Fibroblast of skin of scalp (primary cell): ENCODE results near the gene RPRD1A.
A peak's percentile ranks its signal among the peaks of the same experiment; 100 is the strongest.
"Not testable (repeated sequence)": the region's sequence is repeated elsewhere in the genome, so short reads cannot be mapped to it uniquely, and the experiment has no call there.

Experiments
- DNase-seq: peaks from one replicate; pipeline ENCODE4 v3.0.0-alpha.2; 2013

RPRD1A gene

GRCh38 chr18:36025025-36025424 lies 42.3 kb downstream of the RPRD1A start:
- no peak for DNase-seq

GRCh38 chr18:36024241-36024640 lies 43.1 kb downstream of the RPRD1A start:
- not testable (repeated sequence) for DNase-seq

GRCh38 chr18:36023336-36023735 lies 44.0 kb downstream of the RPRD1A start:
- DNase-seq = no peak

GRCh38 chr18:36020174-36020711 lies 47.1 kb downstream of the RPRD1A start:
- DNase-seq = no peak

GRCh38 chr18:36017232-36017631 lies 50.1 kb downstream of the RPRD1A start:
- DNase-seq = no peak

GRCh38 chr18:36015629-36016028 lies 51.7 kb downstream of the RPRD1A start:
- DNase-seq = no peak

- peak; percentile 9 for DNase-seq
Measured at GRCh38 chr18:36012891-36013290, 54.5 kb downstream of the RPRD1A start.

GRCh38 chr18:36009214-36009613 lies 58.1 kb downstream of the RPRD1A start:
- DNase-seq = no peak

GRCh38 chr18:36006997-36007396 lies 60.4 kb downstream of the RPRD1A start:
- DNase-seq = no peak

- peak; percentile 35 for DNase-seq
Measured at GRCh38 chr18:35999925-36000324, 67.4 kb downstream of the RPRD1A start.

- no peak for DNase-seq
Measured at GRCh38 chr18:35998967-35999366, 68.4 kb downstream of the RPRD1A start.

- no peak for DNase-seq
Measured at GRCh38 chr18:35993013-35993412, 74.3 kb downstream of the RPRD1A start.

GRCh38 chr18:35991696-35992095 lies 75.7 kb downstream of the RPRD1A start:
- DNase-seq = no peak

- peak; percentile 92 for DNase-seq
Measured at GRCh38 chr18:35983818-35984217, 83.5 kb downstream of the RPRD1A start.

GRCh38 chr18:35983147-35983546 lies 84.2 kb downstream of the RPRD1A start:
- DNase-seq = peak; percentile 8

GRCh38 chr18:35982409-35983114 lies 84.8 kb downstream of the RPRD1A start:
- peak; percentile 97 for DNase-seq

GRCh38 chr18:35979112-35979511 lies 88.2 kb downstream of the RPRD1A start:
- no peak for DNase-seq

- DNase-seq = no peak
Measured at GRCh38 chr18:35974181-35974580, 93.2 kb downstream of the RPRD1A start.

GRCh38 chr18:35973650-35974049 lies 93.7 kb downstream of the RPRD1A start:
- no peak for DNase-seq

GRCh38 chr18:35972197-35973000 lies 95.0 kb downstream of the RPRD1A start, which contains the start of gene RMP24:
RMP24 (plus strand) TSS chr18:35972679.
- peak; percentile 96 for DNase-seq

GRCh38 chr18:35971661-35972196 lies 95.6 kb downstream of the RPRD1A start:
- no peak for DNase-seq

- DNase-seq = no peak
Measured at GRCh38 chr18:35969676-35970075, 97.7 kb downstream of the RPRD1A start.

GRCh38 chr18:35968278-35968880 lies 99.0 kb downstream of the RPRD1A start:
- DNase-seq = no peak
